PC-9 (cell line): Measurements from ENCODE around the gene GCSAML.

Experiments
- CTCF ChIP-seq: fragments of 200-600 bp; sonication (generic); conservative IDR thresholded peaks from 2 replicates; pipeline ENCODE4 v1.6.1; 2017; ENCODE audit warnings: mixed run types, antibody characterized with exemption, mild to moderate bottlenecking, moderate library complexity
- EZH2 ChIP-seq: fragments of 200-600 bp; sonication (generic); IDR thresholded peaks from 2 replicates; pipeline ENCODE4 v1.8.0; 2017; ENCODE audit warnings: antibody characterized with exemption, low read depth

GRCh38 chr1:247540581-247540980 is 8.4 kb upstream of the GCSAML start:
- no peak for TF ChIP-seq CTCF
- TF ChIP-seq EZH2: no peak
